Thyroid gland (tissue), 4 donors: ENCODE measurements around the gene TRIM67.

Experiments used
- POLR2A ChIP-seq, 2 donors: fragments of 450-650 bp; IDR thresholded peaks; one replicate each; pipeline ENCODE4 v1.6.1; 2017; ENCODE audit warnings: antibody characterized with exemption in 2 of 2, mild to moderate bottlenecking in 2 of 2, moderate library complexity in 1 of 2
- TF ChIP-seq, protein P1 (sequence below), 6 experiments: fragments of 200-600 bp in 3 of 6; fragments of 450-650 bp in 3 of 6; sonication (generic) in 3 of 6; IDR thresholded peaks; one replicate each; pipeline ENCODE4 v1.5.1; 2016 to 2019; ENCODE audit warnings: antibody characterized with exemption in 6 of 6, mild to moderate bottlenecking in 2 of 6, inconsistent platforms in 1 of 6, moderate library complexity in 1 of 6

DNA sequence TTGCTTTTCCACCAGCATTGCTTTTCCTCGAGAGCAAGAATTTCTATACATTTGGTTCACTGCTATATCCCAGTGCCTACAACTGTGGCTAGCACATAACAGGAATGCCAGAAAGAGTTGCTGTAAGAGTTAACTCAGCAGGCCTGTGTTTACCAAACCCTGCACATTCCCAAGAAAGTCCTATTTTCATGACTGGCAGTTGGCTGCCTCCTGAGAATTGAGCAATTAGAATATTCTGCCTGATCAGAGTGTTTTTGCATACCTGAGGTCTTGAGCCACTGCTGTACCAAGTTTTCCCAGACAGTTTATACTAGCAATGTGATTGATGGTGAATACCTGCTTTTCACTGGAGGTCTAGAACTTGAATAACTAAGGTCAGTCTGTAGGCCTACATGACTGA is 76.4 kb downstream of the TRIM67 start:
- TF ChIP-seq, protein P1, sequence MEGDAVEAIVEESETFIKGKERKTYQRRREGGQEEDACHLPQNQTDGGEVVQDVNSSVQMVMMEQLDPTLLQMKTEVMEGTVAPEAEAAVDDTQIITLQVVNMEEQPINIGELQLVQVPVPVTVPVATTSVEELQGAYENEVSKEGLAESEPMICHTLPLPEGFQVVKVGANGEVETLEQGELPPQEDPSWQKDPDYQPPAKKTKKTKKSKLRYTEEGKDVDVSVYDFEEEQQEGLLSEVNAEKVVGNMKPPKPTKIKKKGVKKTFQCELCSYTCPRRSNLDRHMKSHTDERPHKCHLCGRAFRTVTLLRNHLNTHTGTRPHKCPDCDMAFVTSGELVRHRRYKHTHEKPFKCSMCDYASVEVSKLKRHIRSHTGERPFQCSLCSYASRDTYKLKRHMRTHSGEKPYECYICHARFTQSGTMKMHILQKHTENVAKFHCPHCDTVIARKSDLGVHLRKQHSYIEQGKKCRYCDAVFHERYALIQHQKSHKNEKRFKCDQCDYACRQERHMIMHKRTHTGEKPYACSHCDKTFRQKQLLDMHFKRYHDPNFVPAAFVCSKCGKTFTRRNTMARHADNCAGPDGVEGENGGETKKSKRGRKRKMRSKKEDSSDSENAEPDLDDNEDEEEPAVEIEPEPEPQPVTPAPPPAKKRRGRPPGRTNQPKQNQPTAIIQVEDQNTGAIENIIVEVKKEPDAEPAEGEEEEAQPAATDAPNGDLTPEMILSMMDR (IDR thresholded peaks at IDR 0.05): no peak
- TF ChIP-seq POLR2A (IDR thresholded peaks at IDR 0.05): no peak
